ENCODE results near the gene NGEF. TPM values are rescaled to one million over a fixed set of nuclear protein-coding genes. Genes with fewer than 3 reads are reported as not detected.

Gene NGEF
- total RNA-seq, 1 experiment from 2014 or later: 5.4 TPM

DNA sequence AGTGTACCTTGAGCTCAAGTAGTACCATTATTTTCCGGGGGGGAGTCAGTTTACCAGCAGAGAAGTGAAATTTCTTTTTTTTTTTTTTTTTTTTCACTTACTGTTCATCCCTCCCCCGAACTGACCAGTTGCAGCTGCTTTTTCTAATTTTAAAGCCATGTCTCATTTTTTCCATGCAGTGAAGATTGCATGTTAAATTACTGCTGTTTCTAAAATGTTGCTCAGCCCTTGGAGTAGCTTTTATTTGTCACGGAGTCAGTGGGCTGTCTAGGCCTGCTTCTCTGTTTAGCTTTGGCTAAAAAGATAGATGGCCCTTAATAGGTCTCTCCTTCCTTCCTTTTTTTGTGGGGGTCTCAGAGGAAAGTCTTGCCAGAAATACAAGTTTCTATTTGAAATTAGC is 70.2 kb downstream of the NGEF start (continued):
- TF ChIP-seq, protein P1, sequence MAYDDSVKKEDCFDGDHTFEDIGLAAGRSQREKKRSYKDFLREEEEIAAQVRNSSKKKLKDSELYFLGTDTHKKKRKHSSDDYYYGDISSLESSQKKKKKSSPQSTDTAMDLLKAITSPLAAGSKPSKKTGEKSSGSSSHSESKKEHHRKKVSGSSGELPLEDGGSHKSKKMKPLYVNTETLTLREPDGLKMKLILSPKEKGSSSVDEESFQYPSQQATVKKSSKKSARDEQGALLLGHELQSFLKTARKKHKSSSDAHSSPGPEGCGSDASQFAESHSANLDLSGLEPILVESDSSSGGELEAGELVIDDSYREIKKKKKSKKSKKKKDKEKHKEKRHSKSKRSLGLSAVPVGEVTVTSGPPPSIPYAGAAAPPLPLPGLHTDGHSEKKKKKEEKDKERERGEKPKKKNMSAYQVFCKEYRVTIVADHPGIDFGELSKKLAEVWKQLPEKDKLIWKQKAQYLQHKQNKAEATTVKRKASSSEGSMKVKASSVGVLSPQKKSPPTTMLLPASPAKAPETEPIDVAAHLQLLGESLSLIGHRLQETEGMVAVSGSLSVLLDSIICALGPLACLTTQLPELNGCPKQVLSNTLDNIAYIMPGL (CRISPR knock-in tag; IDR thresholded peaks at IDR 0.05): no peak
- no peak for TF ChIP-seq TEAD1 (CRISPR knock-in tag; IDR thresholded peaks at IDR 0.05)

DNA sequence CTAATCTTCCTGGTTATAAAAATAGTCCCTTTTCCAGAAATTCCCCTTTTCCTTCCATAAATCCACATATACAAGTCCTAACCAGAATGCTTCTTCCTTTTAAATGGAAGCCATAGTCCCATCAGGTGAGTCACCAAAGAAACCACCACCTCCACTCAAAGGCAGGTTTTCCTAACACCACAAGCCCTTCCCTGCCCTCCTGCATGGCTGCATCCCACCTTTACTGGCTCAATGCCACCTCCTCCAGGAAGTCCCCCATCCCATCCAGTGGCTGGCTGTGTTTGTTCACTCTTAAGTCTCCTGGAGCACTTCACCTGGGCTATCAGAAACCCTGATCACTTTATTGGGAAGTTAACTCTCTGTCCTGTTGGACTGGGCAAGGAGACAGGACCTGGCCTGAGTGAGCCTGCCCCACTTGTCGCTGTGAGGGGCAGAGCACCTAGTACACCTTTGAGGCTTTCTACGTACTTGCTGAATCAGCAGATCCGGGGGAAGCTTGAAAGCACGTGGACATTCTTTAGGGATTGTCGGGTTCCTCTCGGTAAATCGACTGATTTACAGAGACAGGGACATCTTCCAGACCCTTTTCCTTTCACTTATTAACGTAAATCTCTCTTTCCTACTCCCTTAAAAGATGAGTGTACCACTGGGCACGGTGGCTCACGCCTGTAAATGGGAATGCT is 71.0 kb downstream of the NGEF start:
- H3K4me3 Mint-ChIP-seq: no peak overlapping the region
- H3K27me3 Mint-ChIP-seq (ENCODE audit: low read depth): peaks cover 3% of the 10 kb centered on the region; the same call in 1 of the 2 replicates
- no peaks in the 10 kb centered on the region for H3K4me1 Mint-ChIP-seq
- DNase-seq (ENCODE audit: low spot score): no peak
- ChIA-PET POLR2A (no interaction called here), CTCF (no interaction called here)
- peaks cover 7% of the 10 kb centered on the region; the same call in 1 of the 2 replicates for H3K36me3 Mint-ChIP-seq
- no peak for TF ChIP-seq ZNF416 (CRISPR knock-in tag; IDR thresholded peaks at IDR 0.05)
- TF ChIP-seq FOXP1 (CRISPR knock-in tag; IDR thresholded peaks at IDR 0.05; ENCODE audit: borderline replicate concordance): no peak
- TF ChIP-seq, protein P2, sequence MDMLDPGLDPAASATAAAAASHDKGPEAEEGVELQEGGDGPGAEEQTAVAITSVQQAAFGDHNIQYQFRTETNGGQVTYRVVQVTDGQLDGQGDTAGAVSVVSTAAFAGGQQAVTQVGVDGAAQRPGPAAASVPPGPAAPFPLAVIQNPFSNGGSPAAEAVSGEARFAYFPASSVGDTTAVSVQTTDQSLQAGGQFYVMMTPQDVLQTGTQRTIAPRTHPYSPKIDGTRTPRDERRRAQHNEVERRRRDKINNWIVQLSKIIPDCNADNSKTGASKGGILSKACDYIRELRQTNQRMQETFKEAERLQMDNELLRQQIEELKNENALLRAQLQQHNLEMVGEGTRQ (CRISPR knock-in tag; IDR thresholded peaks at IDR 0.05): no peak
- TF ChIP-seq CREB1 (CRISPR knock-in tag; IDR thresholded peaks at IDR 0.05): no peak
- no peak for TF ChIP-seq MXD4 (CRISPR knock-in tag; IDR thresholded peaks at IDR 0.05; ENCODE audit: borderline replicate concordance)
- no peak for TF ChIP-seq GABPB1 (CRISPR knock-in tag; IDR thresholded peaks at IDR 0.05)
- TF ChIP-seq ZBTB21 (CRISPR knock-in tag; IDR thresholded peaks at IDR 0.05; ENCODE audit: borderline replicate concordance): no peak
- TF ChIP-seq, protein P3, sequence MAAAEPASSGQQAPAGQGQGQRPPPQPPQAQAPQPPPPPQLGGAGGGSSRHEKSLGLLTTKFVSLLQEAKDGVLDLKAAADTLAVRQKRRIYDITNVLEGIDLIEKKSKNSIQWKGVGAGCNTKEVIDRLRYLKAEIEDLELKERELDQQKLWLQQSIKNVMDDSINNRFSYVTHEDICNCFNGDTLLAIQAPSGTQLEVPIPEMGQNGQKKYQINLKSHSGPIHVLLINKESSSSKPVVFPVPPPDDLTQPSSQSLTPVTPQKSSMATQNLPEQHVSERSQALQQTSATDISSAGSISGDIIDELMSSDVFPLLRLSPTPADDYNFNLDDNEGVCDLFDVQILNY (CRISPR knock-in tag; IDR thresholded peaks at IDR 0.05): no peak
- TF ChIP-seq, protein P4, sequence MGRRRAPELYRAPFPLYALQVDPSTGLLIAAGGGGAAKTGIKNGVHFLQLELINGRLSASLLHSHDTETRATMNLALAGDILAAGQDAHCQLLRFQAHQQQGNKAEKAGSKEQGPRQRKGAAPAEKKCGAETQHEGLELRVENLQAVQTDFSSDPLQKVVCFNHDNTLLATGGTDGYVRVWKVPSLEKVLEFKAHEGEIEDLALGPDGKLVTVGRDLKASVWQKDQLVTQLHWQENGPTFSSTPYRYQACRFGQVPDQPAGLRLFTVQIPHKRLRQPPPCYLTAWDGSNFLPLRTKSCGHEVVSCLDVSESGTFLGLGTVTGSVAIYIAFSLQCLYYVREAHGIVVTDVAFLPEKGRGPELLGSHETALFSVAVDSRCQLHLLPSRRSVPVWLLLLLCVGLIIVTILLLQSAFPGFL (CRISPR knock-in tag; IDR thresholded peaks at IDR 0.05; ENCODE audit: borderline replicate concordance): no peak
- TF ChIP-seq SMAD3 (CRISPR knock-in tag; IDR thresholded peaks at IDR 0.05; ENCODE audit: borderline replicate concordance): no peak
- no peak for TF ChIP-seq OVOL2 (CRISPR knock-in tag; IDR thresholded peaks at IDR 0.05; ENCODE audit: borderline replicate concordance)
- TF ChIP-seq ZNF138 (CRISPR knock-in tag; conservative IDR thresholded peaks at IDR 0.05): no peak
- TF ChIP-seq GRHL2 (CRISPR knock-in tag; IDR thresholded peaks at IDR 0.05; ENCODE audit: insufficient replicate concordance, severe bottlenecking): no peak
- TF ChIP-seq, protein P5, sequence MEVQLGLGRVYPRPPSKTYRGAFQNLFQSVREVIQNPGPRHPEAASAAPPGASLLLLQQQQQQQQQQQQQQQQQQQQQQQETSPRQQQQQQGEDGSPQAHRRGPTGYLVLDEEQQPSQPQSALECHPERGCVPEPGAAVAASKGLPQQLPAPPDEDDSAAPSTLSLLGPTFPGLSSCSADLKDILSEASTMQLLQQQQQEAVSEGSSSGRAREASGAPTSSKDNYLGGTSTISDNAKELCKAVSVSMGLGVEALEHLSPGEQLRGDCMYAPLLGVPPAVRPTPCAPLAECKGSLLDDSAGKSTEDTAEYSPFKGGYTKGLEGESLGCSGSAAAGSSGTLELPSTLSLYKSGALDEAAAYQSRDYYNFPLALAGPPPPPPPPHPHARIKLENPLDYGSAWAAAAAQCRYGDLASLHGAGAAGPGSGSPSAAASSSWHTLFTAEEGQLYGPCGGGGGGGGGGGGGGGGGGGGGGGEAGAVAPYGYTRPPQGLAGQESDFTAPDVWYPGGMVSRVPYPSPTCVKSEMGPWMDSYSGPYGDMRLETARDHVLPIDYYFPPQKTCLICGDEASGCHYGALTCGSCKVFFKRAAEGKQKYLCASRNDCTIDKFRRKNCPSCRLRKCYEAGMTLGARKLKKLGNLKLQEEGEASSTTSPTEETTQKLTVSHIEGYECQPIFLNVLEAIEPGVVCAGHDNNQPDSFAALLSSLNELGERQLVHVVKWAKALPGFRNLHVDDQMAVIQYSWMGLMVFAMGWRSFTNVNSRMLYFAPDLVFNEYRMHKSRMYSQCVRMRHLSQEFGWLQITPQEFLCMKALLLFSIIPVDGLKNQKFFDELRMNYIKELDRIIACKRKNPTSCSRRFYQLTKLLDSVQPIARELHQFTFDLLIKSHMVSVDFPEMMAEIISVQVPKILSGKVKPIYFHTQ (CRISPR knock-in tag; IDR thresholded peaks at IDR 0.05): no peak
- no peak for TF ChIP-seq ZNF121 (CRISPR knock-in tag; IDR thresholded peaks at IDR 0.05)
- no peak overlapping the region for H3K27ac Mint-ChIP-seq
- peaks cover 13% of the 10 kb centered on the region for H3K9me3 Mint-ChIP-seq
- no peak for ATAC-seq
